GM10266 (cell line): ENCODE results near the gene BLMH.
A peak's percentile ranks its signal among the peaks of the same experiment; 100 is the strongest.

ENCODE experiments used
- DNase-seq: peaks from one replicate; pipeline ENCODE4 v3.0.0; 2012; ENCODE audit errors: extremely low spot score
- CTCF ChIP-seq: IDR thresholded peaks from 2 replicates; pipeline ENCODE4 v1.5.1; 2012; ENCODE audit warnings: mild to moderate bottlenecking, low read depth; ENCODE audit not compliant: control insufficient read depth, insufficient read depth; ENCODE audit errors: missing control alignments

Gene BLMH

GRCh38 chr17:30236297-30236624 lies 55.5 kb downstream of the BLMH start:
- no peak for DNase-seq
- no peak for TF ChIP-seq CTCF

GRCh38 chr17:30235386-30236296 lies 56.1 kb downstream of the BLMH start, which contains the start of gene SLC6A4:
Gene SLC6A4, minus strand, starts transcription at chr17:30235697. Its CDS starts 13,739 bp downstream, at chr17:30221958.
- DNase-seq: peak; percentile 56
- TF ChIP-seq CTCF: no peak

- DNase-seq: peak; percentile 68
Measured at GRCh38 chr17:30234964-30235363, 56.8 kb downstream of the BLMH start.

GRCh38 chr17:30234296-30234695 lies 57.4 kb downstream of the BLMH start:
- DNase-seq: no peak
- TF ChIP-seq CTCF: no peak

More at GRCh38 chr17:30234964-30235363, 56.8 kb downstream of the BLMH start:
- no peak for TF ChIP-seq CTCF

- no peak for TF ChIP-seq CTCF
- DNase-seq: no peak
Measured at GRCh38 chr17:30232824-30233427, 58.8 kb downstream of the BLMH start.

GRCh38 chr17:30232015-30232823 lies 59.5 kb downstream of the BLMH start:
- no peak for DNase-seq
- no peak for TF ChIP-seq CTCF
